Panc1 (cell line): Measurements from ENCODE around the gene TECPR1. TPM values are rescaled to one million over a fixed set of nuclear protein-coding genes. Genes with fewer than 3 reads are reported as not detected.

Experiments
- ATAC-seq: fragments of 200-7000 bp; cut with Tn5 transposase; 2 replicates; pipeline ENCODE4 v1.9.1; 2020; ENCODE audit warnings: mild to moderate bottlenecking, moderate library complexity
- BruUV-seq: library from RNA; stranded (reverse); fragments of 400-500 nt; replicated peaks from 2 replicates; lab custom pipeline; 2021; lab: Mats Ljungman, UMichigan
- CTCF ChIA-PET: fragments of 300-600 bp; sonication (Branson Sonifier 250); formaldehyde crosslinking; loops from one replicate; lab custom pipeline; 2022; ENCODE audit warnings: antibody characterized with exemption; lab: Charles Lee
- POLR2A ChIA-PET: fragments of 300-600 bp; sonication (Branson Sonifier 250); formaldehyde crosslinking; loops from one replicate; lab custom pipeline; 2022; ENCODE audit warnings: antibody characterized with exemption; lab: Charles Lee
- DNase-seq: peaks from one replicate; pipeline ENCODE4 v3.0.0-alpha.2; 2010; ENCODE audit warnings: low read depth, low spot score
- H3K27ac ChIP-seq: 2 replicates; pipeline ENCODE4 v1.5.1; 2011; ENCODE audit warnings: mild to moderate bottlenecking, low read length, inconsistent platforms
- H3K27me3 ChIP-seq: fragments of 200-500 bp; sonication (Bioruptor generic); 2 replicates; pipeline ENCODE4 v1.6.0; 2014; ENCODE audit warnings: low read length, inconsistent platforms; ENCODE audit not compliant: control insufficient read depth, insufficient read depth
- H3K36me3 ChIP-seq: fragments of 200-500 bp; sonication (Bioruptor generic); 2 replicates; pipeline ENCODE4 v1.5.1; 2014; ENCODE audit warnings: inconsistent platforms, mild to moderate bottlenecking, low read length, moderate library complexity; ENCODE audit not compliant: control insufficient read depth, insufficient read depth
- H3K4me1 ChIP-seq: 2 replicates; pipeline ENCODE4 v1.5.1; 2011; ENCODE audit warnings: inconsistent platforms, mild to moderate bottlenecking, low read length, moderate library complexity; ENCODE audit not compliant: control insufficient read depth, insufficient read depth
- H3K4me3 ChIP-seq, 2 experiments: 2 replicates each; pipeline ENCODE4 v1.5.1; 2011 to 2012; ENCODE audit warnings: low read depth in 2 of 2, low read length in 2 of 2, mild to moderate bottlenecking in 2 of 2, inconsistent platforms in 1 of 2, moderate library complexity in 1 of 2
- H3K9me3 ChIP-seq: fragments of 200-500 bp; sonication (Bioruptor generic); 2 replicates; pipeline ENCODE4 v1.5.1; 2014; ENCODE audit warnings: low read depth, mild to moderate bottlenecking, inconsistent platforms, low read length, moderate library complexity; ENCODE audit not compliant: control insufficient read depth, insufficient read depth
- CTCF ChIP-seq: fragments of 450-650 bp; IDR thresholded peaks from 2 replicates; pipeline ENCODE4 v1.5.1; 2017; ENCODE audit warnings: mild to moderate bottlenecking
- POLR2AphosphoS5 ChIP-seq: IDR thresholded peaks from 2 replicates; pipeline ENCODE4 v1.6.1; 2012; ENCODE audit warnings: mild to moderate bottlenecking, low read depth, low read length, moderate library complexity
- REST ChIP-seq, 2 experiments: IDR thresholded peaks; 2 replicates each; pipeline ENCODE4 v1.6.1; 2011 to 2012; ENCODE audit warnings: low read depth in 2 of 2, control low read depth in 1 of 2, low read length in 1 of 2, mild to moderate bottlenecking in 1 of 2, moderate library complexity in 1 of 2; ENCODE audit not compliant: insufficient read depth in 1 of 2
- SIN3A ChIP-seq: IDR thresholded peaks from 2 replicates; pipeline ENCODE4 v1.6.1; 2012; ENCODE audit warnings: low read depth, mild to moderate bottlenecking, low read length, moderate library complexity, borderline replicate concordance; ENCODE audit not compliant: insufficient read depth
- TCF7L2 ChIP-seq: IDR thresholded peaks from 2 replicates; pipeline ENCODE4 v1.6.1; 2011; ENCODE audit warnings: mild to moderate bottlenecking, low read depth, low read length, inconsistent platforms
- in situ Hi-C: cut with HindIII; loops from 2 replicates; pipeline ENCODE4 v1.10.0; 2016; ENCODE audit warnings: low sequenced_read_pairs, low pct_unique_long_range_greater_than_20kb
- intact Hi-C: fragments of 100-400 bp; cut with micrococcal nuclease; formaldehyde crosslinking; loops from one replicate; pipeline ENCODE4 v1.10.0; 2022; ENCODE audit not compliant: unreplicated experiment
- total RNA-seq: library from RNA; stranded (reverse); gene quantifications from one replicate; pipeline ENCODE4 v1.2.1, GENCODE V29; 2021; ENCODE audit not compliant: unreplicated experiment

Gene TECPR1
- total RNA-seq, 1 experiment from 2014 or later: 21.0 TPM

- ATAC-seq (no peak), DNase-seq (no peak)
- intact Hi-C loops (no loop called here), in situ Hi-C loops (no loop called here)
- H3K27ac ChIP-seq: no peak overlapping the region
- TF ChIP-seq POLR2AphosphoS5: no peak
- TF ChIP-seq SIN3A: no peak
- TF ChIP-seq TCF7L2: no peak
- TF ChIP-seq REST (IDR thresholded peaks at IDR 0.05; ENCODE audit: insufficient read depth in 1 of 2, low read depth in 2 of 2, low read length in 1 of 2): no peak
- no peak for TF ChIP-seq CTCF
- no peaks in the 10 kb centered on the region for H3K9me3 ChIP-seq
- peaks cover 3% of the 10 kb centered on the region; the same call in 1 of the 2 replicates for H3K4me1 ChIP-seq
- H3K36me3 ChIP-seq: peaks cover 5% of the 10 kb centered on the region; the same call in 1 of the 2 replicates
- no TSS peak for BruUV-seq
- H3K27me3 ChIP-seq: no peaks in the 10 kb centered on the region
- ChIA-PET POLR2A (no interaction called here), CTCF (no interaction called here)
- no peak overlapping the region for H3K4me3 ChIP-seq
Measured at GRCh38 chr7:98170966-98171365, 81.1 kb downstream of the TECPR1 start.

- Histone ChIP-seq H3K27me3 (no peaks in the 10 kb centered on the region), H3K36me3 (peaks cover 5% of the 10 kb centered on the region; the same call in 1 of the 2 replicates), H3K27ac (no peak overlapping the region), H3K4me1 (peaks cover 3% of the 10 kb centered on the region), H3K9me3 (no peaks in the 10 kb centered on the region), H3K4me3 (no peak overlapping the region)
- in situ Hi-C loops (no loop called here), intact Hi-C loops (loop anchor here (1.0 kb wide), 1 partner anchor 148 kb away; no protein-coding TSS in a partner anchor)
- ChIA-PET POLR2A (no interaction called here), CTCF (interaction anchor here (0.7 to 5.8 kb wide), 7 partner anchors 9 to 155 kb away, joined by 3 to 108 read pairs (median 5); no protein-coding TSS in a partner anchor)
- TF ChIP-seq POLR2AphosphoS5 (no peak), REST (IDR thresholded peaks at IDR 0.05; ENCODE audit: insufficient read depth in 1 of 2, low read depth in 2 of 2, low read length in 1 of 2) (no peak), CTCF (no peak; the same call in none of the 2 replicates), TCF7L2 (no peak), SIN3A (no peak)
- BruUV-seq: no TSS peak
- no peak for ATAC-seq
- no peak for DNase-seq
Measured at GRCh38 chr7:98168904-98169621, 83.0 kb downstream of the TECPR1 start.
